Epithelial cell of prostate (primary cell): ENCODE measurements around the gene MRPS6.

Experiments
- DNase-seq: peaks from one replicate; pipeline ENCODE4 v3.0.0-alpha.2; 2011; ENCODE audit warnings: low read depth, low spot score
- H3K27ac ChIP-seq: fragments of 450-650 bp; 2 replicates; pipeline ENCODE4 v1.5.1; 2017; ENCODE audit warnings: mild to moderate bottlenecking

MRPS6 gene

GRCh38 chr21:34094949-34095348, 21.6 kb downstream of the MRPS6 start:
- H3K27ac ChIP-seq = no peak overlapping the region
- DNase-seq = no peak

GRCh38 chr21:34097442-34097841, 24.1 kb downstream of the MRPS6 start:
- DNase-seq = no peak
- no peak overlapping the region for H3K27ac ChIP-seq

GRCh38 chr21:34100337-34100736, 27.0 kb downstream of the MRPS6 start:
- no peak for DNase-seq
- H3K27ac ChIP-seq = no peak overlapping the region

GRCh38 chr21:34100790-34101189, 27.4 kb downstream of the MRPS6 start:
- no peak for DNase-seq
- H3K27ac ChIP-seq = no peak overlapping the region

GRCh38 chr21:34105947-34106541, 32.7 kb downstream of the MRPS6 start:
- DNase-seq = no peak
- no peak overlapping the region for H3K27ac ChIP-seq

- DNase-seq = no peak
- H3K27ac ChIP-seq = no peak overlapping the region
Measured at GRCh38 chr21:34107606-34108005, 34.2 kb downstream of the MRPS6 start.

- H3K27ac ChIP-seq = no peak overlapping the region
- DNase-seq = no peak
Measured at GRCh38 chr21:34109075-34109474, 35.7 kb downstream of the MRPS6 start.

- H3K27ac ChIP-seq = no peak overlapping the region
Measured at GRCh38 chr21:34110594-34111202, 37.3 kb downstream of the MRPS6 start.

GRCh38 chr21:34112316-34113033, 39.1 kb downstream of the MRPS6 start:
- no peak overlapping the region for H3K27ac ChIP-seq
- no peak for DNase-seq

More at GRCh38 chr21:34110594-34111202, 37.3 kb downstream of the MRPS6 start:
- DNase-seq = no peak

- H3K27ac ChIP-seq = no peak overlapping the region
- no peak for DNase-seq
Measured at GRCh38 chr21:34113842-34114241, 40.5 kb downstream of the MRPS6 start.

GRCh38 chr21:34115160-34115559, 41.8 kb downstream of the MRPS6 start:
- no peak overlapping the region for H3K27ac ChIP-seq
- DNase-seq = no peak

GRCh38 chr21:34116569-34116968, 43.2 kb downstream of the MRPS6 start:
- no peak for DNase-seq
- no peak overlapping the region for H3K27ac ChIP-seq

- DNase-seq = no peak
- H3K27ac ChIP-seq = no peak overlapping the region
Measured at GRCh38 chr21:34120867-34121266, 47.5 kb downstream of the MRPS6 start.

GRCh38 chr21:34122047-34122446, 48.7 kb downstream of the MRPS6 start:
- no peak for DNase-seq
- H3K27ac ChIP-seq = no peak overlapping the region

GRCh38 chr21:34123609-34124008, 50.2 kb downstream of the MRPS6 start:
- no peak for DNase-seq
- H3K27ac ChIP-seq = no peak overlapping the region

- DNase-seq = peak; percentile 40
- H3K27ac ChIP-seq = peak overlapping the region; percentile 27
Measured at GRCh38 chr21:34126269-34126668, 52.9 kb downstream of the MRPS6 start.

- peak; percentile 69 for DNase-seq
- peak overlapping the region; percentile 27 for H3K27ac ChIP-seq
Measured at GRCh38 chr21:34126691-34127090, 53.3 kb downstream of the MRPS6 start.

GRCh38 chr21:34128124-34128523, 54.7 kb downstream of the MRPS6 start:
- no peak for DNase-seq
- no peak overlapping the region for H3K27ac ChIP-seq

GRCh38 chr21:34128674-34129038, 55.3 kb downstream of the MRPS6 start:
- DNase-seq = no peak
- H3K27ac ChIP-seq = no peak overlapping the region

GRCh38 chr21:34129039-34129891, 55.9 kb downstream of the MRPS6 start:
- peak; percentile 2 for DNase-seq
- H3K27ac ChIP-seq = no peak overlapping the region
